Testis (tissue), 3 donors: ENCODE results near the gene ZSCAN1. TPM values are rescaled to one million over a fixed set of nuclear protein-coding genes. Genes with fewer than 3 reads are reported as not detected.

Experiments used
- DNase-seq: peaks from one replicate; pipeline ENCODE4 v3.0.0-alpha.2; 2019
- H3K27ac ChIP-seq, 2 donors: fragments of 200-600 bp; sonication (generic); one replicate each; pipeline ENCODE4 v1.5.1; 2019
- H3K27me3 ChIP-seq: fragments of 200-600 bp; sonication (generic); one replicate; pipeline ENCODE4 v1.5.1; 2019
- H3K36me3 ChIP-seq: fragments of 200-600 bp; sonication (generic); one replicate; pipeline ENCODE4 v1.5.1; 2017; ENCODE audit warnings: low read depth; ENCODE audit errors: missing control alignments
- H3K4me1 ChIP-seq: fragments of 200-600 bp; sonication (generic); one replicate; pipeline ENCODE4 v1.5.1; 2019
- H3K4me3 ChIP-seq, 2 donors: fragments of 200-600 bp; sonication (generic); one replicate each; pipeline ENCODE4 v1.5.1; 2017 to 2019
- H3K9me3 ChIP-seq: fragments of 200-600 bp; sonication (generic); one replicate; pipeline ENCODE4 v1.5.1; 2017
- POLR2A ChIP-seq: fragments of 450-650 bp; IDR thresholded peaks from one replicate; pipeline ENCODE4 v1.6.1; 2017; ENCODE audit warnings: antibody characterized with exemption, mild to moderate bottlenecking, moderate library complexity
- WGBS, 2 donors: methylation state at CpG; one replicate each; pipeline ENCODE4 v1.1.5; 2018; 5-methylcytosine and 5-hydroxymethylcytosine counted together
- intact Hi-C: fragments of 100-400 bp; cut with DNase I; formaldehyde crosslinking; loops from one replicate; pipeline ENCODE4 v1.15.1; 2023; ENCODE audit warnings: low total_unique reads
- polyA plus RNA-seq: library from polyadenylated mRNA; stranded (reverse); fragments of 350-450 nt; fragmentation: Illumina TruSeq; extraction: RNeasy Lipid Tissue Mini Kit (QIAGEN cat#74804); gene quantifications from one replicate; pipeline ENCODE4 v1.2.3, GENCODE V29; 2014; ENCODE audit warnings: low read depth, low replicate concordance; ENCODE audit not compliant: insufficient read depth
- total RNA-seq, 2 donors: library from RNA; depleted of rRNA; stranded (reverse); fragments of >200 nt; gene quantifications; one replicate each; pipeline ENCODE4 v1.2.3, GENCODE V29; 2016
- TF ChIP-seq, protein P1 (sequence below), 3 experiments: fragments of 450-650 bp in 2 of 3; fragments of 200-600 bp in 1 of 3; sonication (generic) in 1 of 3; IDR thresholded peaks; one replicate each; pipeline ENCODE4 v1.5.1; 2016 to 2019; ENCODE audit warnings: antibody characterized with exemption in 3 of 3, mild to moderate bottlenecking in 2 of 3, moderate library complexity in 1 of 3

The ZSCAN1 gene
- total and polyA plus RNA-seq, 3 donors from 2014 or later = 5.9 to 8.0 (median 6.5) TPM

DNA sequence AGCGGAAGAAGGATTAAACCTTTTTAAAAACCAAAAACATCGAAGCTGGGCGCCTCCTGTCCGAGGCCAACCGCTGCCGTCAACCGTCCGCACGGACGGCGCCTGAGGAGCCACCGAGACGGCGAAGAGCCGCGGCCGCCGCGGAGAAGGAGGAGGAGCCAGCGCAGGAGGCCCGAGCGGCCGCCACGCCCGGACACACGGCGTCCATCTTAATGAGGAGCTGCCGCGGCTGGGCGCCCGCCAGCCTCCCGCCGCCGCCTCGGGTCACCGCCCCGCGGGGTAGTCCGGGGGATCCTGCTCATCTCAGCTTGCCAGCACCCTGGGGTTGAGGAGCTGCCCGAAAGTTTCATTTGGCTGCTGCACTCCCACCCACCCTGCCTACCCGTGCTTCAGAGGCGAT, 10.6 kb downstream of the ZSCAN1 start:
- Histone ChIP-seq H3K27ac (no peak overlapping the region), H3K36me3 (no peaks in the 10 kb centered on the region), H3K4me3 (peak overlapping the region; percentile 29 to 45), H3K4me1 (no peaks in the 10 kb centered on the region), H3K27me3 (no peaks in the 10 kb centered on the region), H3K9me3 (no peaks in the 10 kb centered on the region)
- TF ChIP-seq, protein P1, sequence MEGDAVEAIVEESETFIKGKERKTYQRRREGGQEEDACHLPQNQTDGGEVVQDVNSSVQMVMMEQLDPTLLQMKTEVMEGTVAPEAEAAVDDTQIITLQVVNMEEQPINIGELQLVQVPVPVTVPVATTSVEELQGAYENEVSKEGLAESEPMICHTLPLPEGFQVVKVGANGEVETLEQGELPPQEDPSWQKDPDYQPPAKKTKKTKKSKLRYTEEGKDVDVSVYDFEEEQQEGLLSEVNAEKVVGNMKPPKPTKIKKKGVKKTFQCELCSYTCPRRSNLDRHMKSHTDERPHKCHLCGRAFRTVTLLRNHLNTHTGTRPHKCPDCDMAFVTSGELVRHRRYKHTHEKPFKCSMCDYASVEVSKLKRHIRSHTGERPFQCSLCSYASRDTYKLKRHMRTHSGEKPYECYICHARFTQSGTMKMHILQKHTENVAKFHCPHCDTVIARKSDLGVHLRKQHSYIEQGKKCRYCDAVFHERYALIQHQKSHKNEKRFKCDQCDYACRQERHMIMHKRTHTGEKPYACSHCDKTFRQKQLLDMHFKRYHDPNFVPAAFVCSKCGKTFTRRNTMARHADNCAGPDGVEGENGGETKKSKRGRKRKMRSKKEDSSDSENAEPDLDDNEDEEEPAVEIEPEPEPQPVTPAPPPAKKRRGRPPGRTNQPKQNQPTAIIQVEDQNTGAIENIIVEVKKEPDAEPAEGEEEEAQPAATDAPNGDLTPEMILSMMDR (IDR thresholded peaks at IDR 0.05) = no peak
- TF ChIP-seq POLR2A = no peak
- intact Hi-C loops = no loop called here
- WGBS, 2 donors = 31 to 61% methylated on average over 15 to 40 of the region's 42 CpGs
- DNase-seq = no peak

DNA sequence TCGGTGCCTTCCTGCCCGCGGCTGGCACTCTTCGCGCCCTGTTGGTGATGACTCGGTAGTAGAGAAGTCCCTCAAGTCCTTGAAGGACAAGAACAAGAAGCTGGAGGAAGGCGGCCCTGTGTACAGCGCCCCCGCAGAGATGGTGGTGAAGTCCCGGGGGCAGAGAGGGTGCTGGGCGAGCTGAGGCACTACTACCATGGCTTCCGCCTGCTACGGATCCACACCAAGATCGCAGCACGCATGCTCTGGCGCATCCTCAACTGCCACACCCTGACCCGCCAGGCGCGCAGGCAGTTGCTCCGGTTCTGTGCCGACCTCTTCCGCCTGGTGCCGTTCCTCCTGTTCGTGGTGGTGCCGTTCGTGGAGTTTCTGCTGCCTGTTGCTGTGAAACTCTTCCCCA, 11.1 kb downstream of the ZSCAN1 start:
- no peaks in the 10 kb centered on the region for H3K36me3 ChIP-seq
- no peaks in the 10 kb centered on the region for H3K9me3 ChIP-seq
- intact Hi-C loops = no loop called here
- TF ChIP-seq, protein P1 (IDR thresholded peaks at IDR 0.05) = no peak
- TF ChIP-seq POLR2A = no peak
- no peaks in the 10 kb centered on the region for H3K27me3 ChIP-seq
- H3K4me1 ChIP-seq = no peaks in the 10 kb centered on the region
- 50 to 78% methylated on average over 6 to 26 of the region's 26 CpGs for WGBS, 2 donors
- H3K27ac ChIP-seq = no peak overlapping the region
- H3K4me3 ChIP-seq = peak overlapping the region; percentile 29 to 45
- peak; percentile 39 for DNase-seq

DNA sequence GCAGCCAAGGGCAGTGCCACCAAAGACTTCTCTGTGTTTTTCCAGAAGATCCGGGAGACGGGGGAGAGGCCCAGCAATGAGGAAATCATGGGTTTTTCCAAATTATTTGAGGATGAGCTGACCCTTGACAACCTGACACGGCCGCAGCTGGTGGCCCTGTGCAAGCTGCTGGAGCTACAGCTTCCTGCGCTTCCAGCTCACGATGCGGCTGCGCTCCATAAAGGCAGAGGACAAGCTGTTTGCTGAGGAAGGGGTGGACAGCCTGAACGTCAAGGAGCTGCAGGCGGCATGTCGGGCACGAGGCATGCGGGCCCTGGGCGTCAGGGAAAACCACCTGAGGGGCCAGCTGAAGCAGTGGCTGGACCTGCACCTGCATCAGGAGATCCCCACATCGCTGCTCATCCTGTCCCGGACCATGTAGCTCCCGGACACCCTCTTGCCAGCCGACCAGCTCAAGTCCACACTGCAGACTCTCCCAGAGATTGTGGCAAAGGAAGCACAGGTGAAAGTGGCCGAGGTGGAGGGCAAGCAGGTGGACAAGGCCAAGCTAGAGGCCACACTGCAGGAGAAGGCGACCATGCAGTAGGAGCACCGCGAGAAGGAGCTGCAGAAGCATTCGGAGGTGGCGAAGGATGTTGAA, 11.7 kb downstream of the ZSCAN1 start:
- 85 to 94% methylated on average over 12 to 24 of the region's 24 CpGs for WGBS, 2 donors

DNA sequence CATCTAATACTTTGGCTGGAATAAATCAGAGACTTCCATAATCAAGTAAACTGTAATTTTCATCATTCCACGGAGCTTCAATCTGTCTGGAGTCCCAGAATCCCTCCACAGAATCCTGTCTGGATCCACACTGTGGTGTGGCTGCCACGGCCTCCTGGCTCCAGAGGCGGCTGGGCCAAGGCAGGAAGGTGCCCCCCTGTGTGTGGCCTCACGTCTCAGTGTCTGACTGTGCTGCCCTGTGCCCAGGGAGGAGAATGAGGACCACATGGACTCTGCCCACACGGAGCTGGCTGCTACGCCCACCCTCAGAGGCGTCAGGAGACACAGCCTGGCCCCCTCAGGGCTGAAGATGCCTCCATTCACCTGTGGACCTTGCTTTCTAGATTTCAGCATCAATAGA, 13.0 kb downstream of the ZSCAN1 start:
- TF ChIP-seq, protein P1 (IDR thresholded peaks at IDR 0.05) = no peak
- TF ChIP-seq POLR2A = no peak
- DNase-seq = no peak
- Histone ChIP-seq H3K9me3 (no peaks in the 10 kb centered on the region), H3K27ac (no peak overlapping the region), H3K4me1 (no peaks in the 10 kb centered on the region), H3K36me3 (no peaks in the 10 kb centered on the region), H3K27me3 (no peaks in the 10 kb centered on the region), H3K4me3 (no peak overlapping the region)
- WGBS, 2 donors = 89 to 94% methylated on average over 4 to 7 of the region's 7 CpGs
- intact Hi-C loops = no loop called here

More for the DNA sequence above, 11.7 kb downstream of the ZSCAN1 start:
- no peak for TF ChIP-seq POLR2A
- TF ChIP-seq, protein P1 (IDR thresholded peaks at IDR 0.05) = no peak
- intact Hi-C loops = no loop called here
- no peaks in the 10 kb centered on the region for H3K27me3 ChIP-seq
- no peaks in the 10 kb centered on the region for H3K36me3 ChIP-seq
- H3K4me3 ChIP-seq = no peak overlapping the region
- no peaks in the 10 kb centered on the region for H3K4me1 ChIP-seq
- H3K27ac ChIP-seq = no peak overlapping the region
- no peaks in the 10 kb centered on the region for H3K9me3 ChIP-seq
- DNase-seq = no peak

DNA sequence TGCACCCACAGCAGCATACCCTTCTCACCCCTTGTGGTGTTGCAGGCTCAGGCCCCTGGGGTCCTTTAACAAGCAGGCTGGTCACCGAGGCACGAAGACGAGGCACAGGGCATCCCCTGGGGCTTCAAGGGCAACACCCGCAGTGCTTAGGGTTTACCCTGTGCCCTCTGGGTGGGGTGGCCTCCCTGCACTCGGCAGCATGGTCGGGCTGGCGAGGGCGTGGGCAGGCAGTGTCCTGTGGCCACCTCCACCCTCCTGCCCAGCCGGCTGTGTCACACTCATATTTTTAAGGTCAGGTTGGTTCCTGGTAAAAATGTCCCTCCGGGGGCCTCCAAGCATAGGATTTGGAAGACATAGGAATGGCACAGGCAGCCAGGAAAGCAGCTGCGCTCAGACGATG, 13.8 kb downstream of the ZSCAN1 start:
- Histone ChIP-seq H3K4me3 (no peak overlapping the region), H3K36me3 (no peaks in the 10 kb centered on the region), H3K27me3 (no peaks in the 10 kb centered on the region), H3K4me1 (no peaks in the 10 kb centered on the region), H3K9me3 (no peaks in the 10 kb centered on the region), H3K27ac (no peak overlapping the region)
- no peak for DNase-seq
- TF ChIP-seq, protein P1 (IDR thresholded peaks at IDR 0.05) = no peak
- TF ChIP-seq POLR2A = no peak
- intact Hi-C loops = no loop called here
- WGBS, 2 donors = 94 to 97% methylated on average over 9 to 11 of the region's 12 CpGs
